Activated CD8-positive, alpha-beta T cell treated with anti-CD3 and anti-CD28 coated beads for 36 hours (primary cell): ENCODE data around the gene ARHGAP35. TPM values are rescaled to one million over a fixed set of nuclear protein-coding genes. Genes with fewer than 3 reads are reported as not detected.
"Not testable (repeated sequence)": the region's sequence is repeated elsewhere in the genome, so short reads cannot be mapped to it uniquely, and the experiment has no call there.

Experiments used
- ATAC-seq: fragments of 200-7000 bp; cut with Tn5 transposase; one replicate; pipeline ENCODE4 v1.10.0; 2021; ENCODE audit warnings: mild to moderate bottlenecking, moderate library complexity
- CTCF ChIA-PET: fragments of 350-600 bp; sonication (Branson Sonifier 250); formaldehyde crosslinking; loops from one replicate; lab custom pipeline; 2021; ENCODE audit warnings: antibody characterized with exemption; lab: Charles Lee
- POLR2A ChIA-PET: fragments of 350-600 bp; sonication (Branson Sonifier 250); formaldehyde crosslinking; loops from one replicate; lab custom pipeline; 2021; ENCODE audit warnings: antibody characterized with exemption; lab: Charles Lee
- DNase-seq: peaks from one replicate; pipeline ENCODE4 v3.0.0-alpha.2; 2020
- H3K27ac Mint-ChIP-seq: one replicate; pipeline ENCODE4 v1.8.0; 2021; ENCODE audit warnings: mild to moderate bottlenecking, mixed read lengths
- H3K27me3 Mint-ChIP-seq: one replicate; pipeline ENCODE4 v1.8.0; 2021; ENCODE audit warnings: mixed read lengths
- H3K36me3 Mint-ChIP-seq: one replicate; pipeline ENCODE4 v1.8.0; 2021; ENCODE audit warnings: low read depth, mixed read lengths
- H3K4me1 Mint-ChIP-seq: one replicate; pipeline ENCODE4 v1.8.0; 2021; ENCODE audit warnings: low read depth, mixed read lengths
- H3K4me3 Mint-ChIP-seq: one replicate; pipeline ENCODE4 v1.8.0; 2021; ENCODE audit warnings: mild to moderate bottlenecking, moderate library complexity, mixed read lengths
- H3K9me3 Mint-ChIP-seq: one replicate; pipeline ENCODE4 v1.8.0; 2021; ENCODE audit warnings: mixed read lengths
- intact Hi-C: fragments of 100-400 bp; cut with micrococcal nuclease; formaldehyde crosslinking; loops from one replicate; pipeline ENCODE4 v1.10.0; 2022
- total RNA-seq, 2 experiments: library from RNA; stranded (reverse); gene quantifications; one replicate each; pipeline ENCODE4 v1.2.3, GENCODE V29; 2021
- TF ChIP-seq, protein P1 (sequence below): fragments of 200-600 bp; IDR thresholded peaks from one replicate; pipeline ENCODE4 v1.8.0; 2022; ENCODE audit warnings: antibody characterized with exemption, mild to moderate bottlenecking

The ARHGAP35 gene
- total RNA-seq, 2 experiments from 2014 or later: 15.0 to 16.4 TPM

DNA sequence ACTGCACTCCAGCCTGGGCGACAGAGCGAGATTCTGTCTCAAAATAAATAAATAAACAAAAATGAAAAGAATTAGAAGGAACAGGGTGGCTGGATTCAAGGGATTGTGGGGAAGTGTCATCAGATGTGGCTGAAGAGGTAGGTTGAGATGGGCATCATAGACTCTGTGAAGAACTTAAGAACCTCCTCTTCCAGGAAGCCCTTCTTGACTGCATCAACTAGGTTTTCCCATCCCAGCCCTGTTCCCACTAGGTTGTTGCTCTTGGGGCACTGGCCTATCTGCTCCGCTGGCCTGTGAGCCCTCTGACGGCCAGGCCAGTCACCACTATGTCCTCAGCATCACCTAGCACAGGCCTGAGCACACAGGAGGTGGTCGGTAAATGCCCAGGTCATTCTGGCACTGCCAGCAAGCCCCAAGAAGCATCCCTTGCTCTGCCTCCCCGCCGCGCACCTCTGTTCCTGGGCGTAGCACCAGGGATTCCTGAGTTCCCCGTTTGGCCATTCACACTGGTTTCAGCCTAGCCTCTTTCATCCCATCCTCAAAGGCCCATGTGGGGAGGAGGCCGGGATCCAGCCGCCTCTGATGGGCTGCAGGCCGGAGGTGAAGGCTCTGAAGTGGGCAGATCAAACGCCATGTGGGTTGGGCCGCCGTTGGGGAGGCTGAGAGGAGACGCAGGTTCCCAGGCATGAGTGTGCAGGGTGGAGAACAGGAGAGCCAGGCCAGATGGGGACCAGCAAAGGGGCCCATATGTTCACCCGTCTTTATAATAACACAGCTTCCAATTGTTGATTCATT, 44.8 kb upstream of the ARHGAP35 start:
- DNase-seq (no peak), ATAC-seq (no peak)
- no peak overlapping the region for H3K27ac Mint-ChIP-seq
- POLR2A ChIA-PET: no interaction called here
- CTCF ChIA-PET: interaction anchor here (1.6 kb wide), 1 partner anchor 62 kb away, joined by 4 read pairs; no protein-coding TSS in a partner anchor
- H3K4me3 Mint-ChIP-seq: no peak overlapping the region
- intact Hi-C loops: no loop called here
- no peaks in the 10 kb centered on the region for H3K27me3 Mint-ChIP-seq
- TF ChIP-seq, protein P1, sequence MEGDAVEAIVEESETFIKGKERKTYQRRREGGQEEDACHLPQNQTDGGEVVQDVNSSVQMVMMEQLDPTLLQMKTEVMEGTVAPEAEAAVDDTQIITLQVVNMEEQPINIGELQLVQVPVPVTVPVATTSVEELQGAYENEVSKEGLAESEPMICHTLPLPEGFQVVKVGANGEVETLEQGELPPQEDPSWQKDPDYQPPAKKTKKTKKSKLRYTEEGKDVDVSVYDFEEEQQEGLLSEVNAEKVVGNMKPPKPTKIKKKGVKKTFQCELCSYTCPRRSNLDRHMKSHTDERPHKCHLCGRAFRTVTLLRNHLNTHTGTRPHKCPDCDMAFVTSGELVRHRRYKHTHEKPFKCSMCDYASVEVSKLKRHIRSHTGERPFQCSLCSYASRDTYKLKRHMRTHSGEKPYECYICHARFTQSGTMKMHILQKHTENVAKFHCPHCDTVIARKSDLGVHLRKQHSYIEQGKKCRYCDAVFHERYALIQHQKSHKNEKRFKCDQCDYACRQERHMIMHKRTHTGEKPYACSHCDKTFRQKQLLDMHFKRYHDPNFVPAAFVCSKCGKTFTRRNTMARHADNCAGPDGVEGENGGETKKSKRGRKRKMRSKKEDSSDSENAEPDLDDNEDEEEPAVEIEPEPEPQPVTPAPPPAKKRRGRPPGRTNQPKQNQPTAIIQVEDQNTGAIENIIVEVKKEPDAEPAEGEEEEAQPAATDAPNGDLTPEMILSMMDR: no peak
- H3K36me3 Mint-ChIP-seq: no peaks in the 10 kb centered on the region
- H3K4me1 Mint-ChIP-seq: peaks cover 29% of the 10 kb centered on the region
- H3K9me3 Mint-ChIP-seq: no peaks in the 10 kb centered on the region

GRCh38 chr19:46818812-46819211, 42.0 kb upstream of the ARHGAP35 start:
- H3K36me3 Mint-ChIP-seq: no peaks in the 10 kb centered on the region
- TF ChIP-seq, protein P1: no peak
- H3K4me3 Mint-ChIP-seq: no peak overlapping the region
- intact Hi-C loops: no loop called here
- peaks cover 32% of the 10 kb centered on the region for H3K4me1 Mint-ChIP-seq
- ChIA-PET POLR2A (interaction anchor here (5.1 kb wide), 1 partner anchor 32 kb away, joined by 47 read pairs; the partner anchor contains the start of gene SLC1A5), CTCF (no interaction called here)
- DNase-seq (peak; percentile 33), ATAC-seq (peak; percentile 24)
- H3K9me3 Mint-ChIP-seq: no peaks in the 10 kb centered on the region
- H3K27ac Mint-ChIP-seq: no peak overlapping the region
- no peaks in the 10 kb centered on the region for H3K27me3 Mint-ChIP-seq

DNA sequence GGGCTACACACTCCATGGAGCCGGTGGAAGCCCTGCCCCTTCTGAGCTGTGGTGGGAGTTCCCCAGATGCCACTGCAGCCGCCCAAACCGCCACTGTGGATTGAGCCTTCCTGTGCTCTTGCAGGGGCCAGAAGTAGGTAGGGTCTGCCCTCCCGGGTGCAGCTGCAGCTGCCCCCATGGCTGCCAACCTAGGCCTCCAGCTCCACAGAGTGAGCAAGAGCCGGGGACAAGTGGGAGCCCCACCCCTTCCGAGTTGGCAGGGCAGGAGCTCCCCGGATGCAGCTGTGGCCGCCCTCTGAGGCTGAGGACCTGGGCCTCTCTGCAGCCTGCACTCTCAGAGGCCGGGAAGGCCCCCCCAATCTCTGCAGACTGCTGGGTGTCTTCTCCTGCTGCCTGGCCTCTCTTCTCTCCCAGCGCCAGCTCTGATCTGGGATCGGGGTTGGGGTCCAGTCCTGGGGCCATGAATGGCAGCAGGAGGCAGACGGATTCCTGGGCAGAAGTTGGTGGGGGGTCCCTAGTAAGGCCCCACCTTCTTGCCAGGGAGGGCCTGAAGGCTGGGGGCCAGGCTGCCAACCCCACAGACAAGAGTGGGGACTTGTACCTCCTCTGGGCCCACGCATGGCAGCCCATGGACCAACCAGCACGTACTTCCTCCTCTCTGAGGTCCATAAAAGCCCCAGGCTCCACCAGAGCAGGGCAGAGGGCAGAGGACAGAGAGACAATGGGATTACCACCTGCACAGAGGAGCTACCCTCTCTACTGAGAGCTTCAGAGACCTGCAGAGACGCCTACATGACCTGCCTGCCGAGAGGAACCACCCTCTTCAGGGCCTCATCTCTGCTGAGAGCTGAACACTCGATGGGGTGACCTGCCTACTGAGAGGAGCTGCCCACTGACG, 39.0 kb upstream of the ARHGAP35 start:
- POLR2A ChIA-PET: interaction anchor here (0.7 to 5.1 kb wide), 7 partner anchors 8 to 68 kb away, joined by 3 to 47 read pairs (median 3); partner anchors contain the start of gene SLC1A5
- H3K36me3 Mint-ChIP-seq: no peaks in the 10 kb centered on the region

GRCh38 chr19:46822410-46822787, 38.4 kb upstream of the ARHGAP35 start:
- peak overlapping the region; percentile 74 for H3K27ac Mint-ChIP-seq
- ATAC-seq, H3K4me3 Mint-ChIP-seq, DNase-seq, intact Hi-C loops, H3K36me3 Mint-ChIP-seq, H3K9me3 Mint-ChIP-seq, H3K27me3 Mint-ChIP-seq: not testable (repeated sequence)
- ChIA-PET CTCF (interaction anchor here (0.7 to 4.2 kb wide), 6 partner anchors 18 to 167 kb away, joined by 3 to 29 read pairs (median 4); no protein-coding TSS in a partner anchor), POLR2A (interaction anchor here (0.7 to 5.1 kb wide), 5 partner anchors 29 to 141 kb away, joined by 3 to 47 read pairs (median 4); partner anchors contain the start of gene SLC1A5)
- peaks cover 41% of the 10 kb centered on the region for H3K4me1 Mint-ChIP-seq

More for the DNA sequence above, 39.0 kb upstream of the ARHGAP35 start:
- intact Hi-C loops: no loop called here
- TF ChIP-seq, protein P1: no peak
- H3K9me3 Mint-ChIP-seq: no peaks in the 10 kb centered on the region
- CTCF ChIA-PET: interaction anchor here (0.8 to 4.2 kb wide), 8 partner anchors 8 to 68 kb away, joined by 3 to 29 read pairs (median 5); no protein-coding TSS in a partner anchor
- peak overlapping the region; percentile 25 for H3K4me3 Mint-ChIP-seq
- DNase-seq: peak; percentile 80
- peaks cover 41% of the 10 kb centered on the region for H3K4me1 Mint-ChIP-seq
- no peaks in the 10 kb centered on the region for H3K27me3 Mint-ChIP-seq
- H3K27ac Mint-ChIP-seq: peak overlapping the region; percentile 74
- peak; percentile 85 for ATAC-seq

DNA sequence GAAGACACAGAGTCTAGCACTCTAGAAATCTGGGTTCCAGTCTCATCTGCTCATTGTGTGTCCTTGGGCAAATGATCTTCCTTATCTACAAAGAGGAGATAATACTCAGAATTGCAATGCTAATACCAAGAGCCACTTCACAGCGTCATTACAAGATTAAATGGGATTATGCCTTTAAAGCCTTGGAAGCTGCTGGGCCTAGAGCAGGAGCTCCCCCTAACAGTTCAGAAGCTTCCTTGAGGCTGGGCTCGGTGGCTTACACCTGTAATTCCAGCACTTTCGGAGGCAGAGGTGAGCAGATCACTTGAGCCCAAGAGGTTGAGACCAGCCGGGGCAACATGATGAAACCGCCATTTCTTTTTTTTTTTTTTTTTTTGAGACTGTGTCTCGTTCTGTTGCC, 37.7 kb upstream of the ARHGAP35 start:
- ChIA-PET POLR2A (interaction anchor here (0.6 to 5.1 kb wide), 4 partner anchors 28 to 142 kb away, joined by 3 to 47 read pairs (median 4); partner anchors contain the start of gene SLC1A5), CTCF (interaction anchor here (0.7 to 4.2 kb wide), 5 partner anchors 17 to 167 kb away, joined by 3 to 29 read pairs (median 4); no protein-coding TSS in a partner anchor)
- ATAC-seq (no peak), DNase-seq (no peak)
- H3K4me1 Mint-ChIP-seq: peaks cover 41% of the 10 kb centered on the region
- TF ChIP-seq, protein P1: no peak
- H3K27me3 Mint-ChIP-seq: no peaks in the 10 kb centered on the region
- H3K36me3 Mint-ChIP-seq: no peaks in the 10 kb centered on the region
- H3K27ac Mint-ChIP-seq: no peak overlapping the region
- intact Hi-C loops: no loop called here
- H3K9me3 Mint-ChIP-seq: no peaks in the 10 kb centered on the region
- no peak overlapping the region for H3K4me3 Mint-ChIP-seq
